Measurements from ENCODE around the gene LHFPL2. TPM values are rescaled to one million over a fixed set of nuclear protein-coding genes. Genes with fewer than 3 reads are reported as not detected.
A peak's percentile ranks its signal among the peaks of the same experiment; 100 is the strongest.

Gene LHFPL2
- total and polyA plus RNA-seq, 2 donors (not counting 1 experiment from before 2014, with no cell fraction given) = 3.8 to 35.5 TPM

DNA sequence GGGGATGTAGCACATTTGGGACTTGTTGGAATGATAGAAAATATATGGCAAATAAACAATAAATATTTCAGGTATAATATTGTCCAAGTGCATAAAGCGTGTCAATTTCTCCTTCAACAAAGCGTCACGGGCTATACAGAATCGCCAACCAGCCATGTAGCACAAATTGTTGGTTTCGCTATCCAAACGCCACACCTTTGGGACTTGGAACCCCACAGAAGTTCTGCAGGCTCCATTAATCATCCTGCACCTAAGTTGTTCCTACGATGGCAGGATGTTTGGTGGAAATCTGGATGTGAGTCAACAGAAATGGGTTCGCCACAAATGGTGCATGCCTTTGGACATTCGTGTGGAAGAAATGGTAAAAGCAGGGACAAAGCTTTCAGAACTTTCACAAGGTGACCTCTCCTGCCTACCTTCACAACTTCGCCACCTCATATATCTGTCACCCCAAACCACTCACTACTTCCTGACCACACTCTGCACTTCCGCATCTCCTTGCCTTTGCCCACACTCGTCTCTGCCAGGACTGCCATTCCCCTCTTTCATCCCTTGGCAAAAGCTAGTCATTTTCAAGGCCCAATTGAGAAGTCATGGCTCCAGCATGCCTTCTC, 95.7 kb downstream of the LHFPL2 start:
- intact Hi-C loops (cut with micrococcal nuclease) = loop anchor here (10.0 kb wide), 1 partner anchor 332 kb away; no protein-coding TSS in a partner anchor
- Histone ChIP-seq H3K27me3 (replicated peaks in 1 of 4; ENCODE audit: control extremely low read depth in 1 of 4, control insufficient read depth in 3 of 4, insufficient read depth in 4 of 4, low read length in 3 of 4) (no peaks in the 10 kb centered on the region), H3K4me2 (replicated peaks; ENCODE audit: low read depth, low read length, poor library complexity, severe bottlenecking) (peak overlapping the region; percentile 52), H3K9ac (ENCODE audit: low read length) (no peak overlapping the region), H3K36me3 (replicated peaks in 1 of 2; ENCODE audit: control extremely low read depth in 1 of 2, control insufficient read depth in 1 of 2, extremely low read depth in 1 of 2, insufficient read depth in 2 of 2, low read length in 1 of 2) (no peaks in the 10 kb centered on the region), H4K20me1 (ENCODE audit: control insufficient read depth, insufficient read depth, low read length, poor library complexity, severe bottlenecking) (no peaks in the 10 kb centered on the region), H3K27ac (ENCODE audit: low read length in 2 of 2) (no peak overlapping the region), H3K4me1 (ENCODE audit: control insufficient read depth in 2 of 2, insufficient read depth in 2 of 2, low read length in 2 of 2) (peaks cover 7 to 14% of the 10 kb centered on the region in 2 donors), H2AFZ (ENCODE audit: insufficient read depth, low read depth, low read length, poor library complexity, severe bottlenecking) (peak overlapping the region; percentile 42), H3K79me2 (ENCODE audit: control insufficient read depth, insufficient read depth, low read length) (no peaks in the 10 kb centered on the region), H3K9me3 (ENCODE audit: control extremely low read depth in 1 of 3, control insufficient read depth in 2 of 3, insufficient read depth in 1 of 3, low read length in 2 of 3) (no peaks in the 10 kb centered on the region), H3K4me3 (ENCODE audit: control extremely low read depth in 1 of 5, extremely low read depth in 1 of 5, insufficient read depth in 1 of 5, low read depth in 2 of 5, low read length in 4 of 5) (no peak overlapping the region)
- Mint-ChIP-seq H3K4me1 (peaks cover 28% of the 10 kb centered on the region), H3K9me3 (ENCODE audit: insufficient read depth) (peaks cover 2% of the 10 kb centered on the region), H3K4me3 (peak overlapping the region; percentile 52), H3K27me3 (no peaks in the 10 kb centered on the region), H3K27ac (no peak overlapping the region)
- no peak for ATAC-seq (ENCODE audit: low read depth)
- peak; percentile 26 for DNase-seq
- WGBS (ENCODE audit: insufficient coverage) = 56% methylated on average over 6 of the region's 12 CpGs
- ChIA-PET CTCF (interaction anchor here (0.8 kb wide), 1 partner anchor 367 kb away, joined by 3 read pairs; no protein-coding TSS in a partner anchor), POLR2A (no interaction called here)
- no peak for TF ChIP-seq EZH2 (IDR thresholded peaks at IDR 0.05; ENCODE audit: borderline replicate concordance, insufficient read depth, low read depth, low read length, poor library complexity, severe bottlenecking)
- TF ChIP-seq, protein P1, sequence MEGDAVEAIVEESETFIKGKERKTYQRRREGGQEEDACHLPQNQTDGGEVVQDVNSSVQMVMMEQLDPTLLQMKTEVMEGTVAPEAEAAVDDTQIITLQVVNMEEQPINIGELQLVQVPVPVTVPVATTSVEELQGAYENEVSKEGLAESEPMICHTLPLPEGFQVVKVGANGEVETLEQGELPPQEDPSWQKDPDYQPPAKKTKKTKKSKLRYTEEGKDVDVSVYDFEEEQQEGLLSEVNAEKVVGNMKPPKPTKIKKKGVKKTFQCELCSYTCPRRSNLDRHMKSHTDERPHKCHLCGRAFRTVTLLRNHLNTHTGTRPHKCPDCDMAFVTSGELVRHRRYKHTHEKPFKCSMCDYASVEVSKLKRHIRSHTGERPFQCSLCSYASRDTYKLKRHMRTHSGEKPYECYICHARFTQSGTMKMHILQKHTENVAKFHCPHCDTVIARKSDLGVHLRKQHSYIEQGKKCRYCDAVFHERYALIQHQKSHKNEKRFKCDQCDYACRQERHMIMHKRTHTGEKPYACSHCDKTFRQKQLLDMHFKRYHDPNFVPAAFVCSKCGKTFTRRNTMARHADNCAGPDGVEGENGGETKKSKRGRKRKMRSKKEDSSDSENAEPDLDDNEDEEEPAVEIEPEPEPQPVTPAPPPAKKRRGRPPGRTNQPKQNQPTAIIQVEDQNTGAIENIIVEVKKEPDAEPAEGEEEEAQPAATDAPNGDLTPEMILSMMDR (IDR thresholded peaks at IDR 0.05) = no peak

DNA sequence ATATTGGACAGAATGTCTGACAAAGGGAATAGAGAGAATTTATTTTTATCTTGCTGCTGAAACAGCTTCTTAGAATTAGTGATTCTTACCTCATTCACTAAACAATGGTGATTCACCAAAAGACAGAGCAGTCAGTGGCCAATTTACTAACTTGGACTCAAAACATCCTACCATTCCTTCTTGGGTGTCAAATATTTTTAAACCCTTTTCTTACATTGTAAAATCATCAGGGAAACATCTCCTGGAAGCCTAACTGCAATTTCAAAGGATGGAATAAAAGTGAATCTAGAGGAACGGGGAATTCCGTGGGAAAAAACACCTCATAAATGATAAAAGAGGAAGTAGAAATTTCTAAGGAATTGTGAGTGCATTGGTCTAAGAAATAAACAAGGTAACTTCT, 97.7 kb downstream of the LHFPL2 start:
- intact Hi-C loops (cut with micrococcal nuclease) = loop anchor here (10.0 kb wide), 1 partner anchor 334 kb away; no protein-coding TSS in a partner anchor
- H3K9me3 Mint-ChIP-seq (ENCODE audit: insufficient read depth) = peaks cover 2% of the 10 kb centered on the region
- no peak for DNase-seq
- no peak overlapping the region for H2AFZ ChIP-seq (ENCODE audit: insufficient read depth, low read depth, low read length, poor library complexity, severe bottlenecking)
- ChIA-PET POLR2A (no interaction called here), CTCF (interaction anchor here (1.2 kb wide), 1 partner anchor 9 kb away, joined by 3 read pairs; no protein-coding TSS in a partner anchor)
- no peak overlapping the region for H3K4me3 Mint-ChIP-seq
- peaks cover 24% of the 10 kb centered on the region for H3K4me1 Mint-ChIP-seq
- no peaks in the 10 kb centered on the region for H3K27me3 Mint-ChIP-seq
- no peaks in the 10 kb centered on the region for H3K36me3 ChIP-seq (replicated peaks in 1 of 2; ENCODE audit: control extremely low read depth in 1 of 2, control insufficient read depth in 1 of 2, extremely low read depth in 1 of 2, insufficient read depth in 2 of 2, low read length in 1 of 2)
- no peak overlapping the region for H3K4me3 ChIP-seq (ENCODE audit: control extremely low read depth in 1 of 5, extremely low read depth in 1 of 5, insufficient read depth in 1 of 5, low read depth in 2 of 5, low read length in 4 of 5)
- ATAC-seq (ENCODE audit: low read depth) = no peak
- no peak overlapping the region for H3K4me2 ChIP-seq (replicated peaks; ENCODE audit: low read depth, low read length, poor library complexity, severe bottlenecking)
- no peaks in the 10 kb centered on the region for H3K9me3 ChIP-seq (ENCODE audit: control extremely low read depth in 1 of 3, control insufficient read depth in 2 of 3, insufficient read depth in 1 of 3, low read length in 2 of 3)
- WGBS (ENCODE audit: insufficient coverage) = no CpG with 5 or more reads among the region's 2 CpGs
- H4K20me1 ChIP-seq (ENCODE audit: control insufficient read depth, insufficient read depth, low read length, poor library complexity, severe bottlenecking) = no peaks in the 10 kb centered on the region
- no peak for TF ChIP-seq EZH2 (IDR thresholded peaks at IDR 0.05; ENCODE audit: borderline replicate concordance, insufficient read depth, low read depth, low read length, poor library complexity, severe bottlenecking)
- TF ChIP-seq, protein P1 (IDR thresholded peaks at IDR 0.05) = no peak
- H3K4me1 ChIP-seq (ENCODE audit: control insufficient read depth in 2 of 2, insufficient read depth in 2 of 2, low read length in 2 of 2) = peaks cover 7 to 14% of the 10 kb centered on the region in 2 donors
- no peaks in the 10 kb centered on the region for H3K79me2 ChIP-seq (ENCODE audit: control insufficient read depth, insufficient read depth, low read length)
- H3K27ac Mint-ChIP-seq = no peak overlapping the region
- no peaks in the 10 kb centered on the region for H3K27me3 ChIP-seq (replicated peaks in 1 of 4; ENCODE audit: control extremely low read depth in 1 of 4, control insufficient read depth in 3 of 4, insufficient read depth in 4 of 4, low read length in 3 of 4)
- no peak overlapping the region for H3K27ac ChIP-seq (ENCODE audit: low read length in 2 of 2)
- H3K9ac ChIP-seq (ENCODE audit: low read length) = no peak overlapping the region
